Measurements from ENCODE around the gene DLK1. TPM values are rescaled to one million over a fixed set of nuclear protein-coding genes. Genes with fewer than 3 reads are reported as not detected.
A peak's percentile ranks its signal among the peaks of the same experiment; 100 is the strongest.

DLK1 gene
- total RNA-seq, 1 donor from 2014 or later = 22.8 TPM

DNA sequence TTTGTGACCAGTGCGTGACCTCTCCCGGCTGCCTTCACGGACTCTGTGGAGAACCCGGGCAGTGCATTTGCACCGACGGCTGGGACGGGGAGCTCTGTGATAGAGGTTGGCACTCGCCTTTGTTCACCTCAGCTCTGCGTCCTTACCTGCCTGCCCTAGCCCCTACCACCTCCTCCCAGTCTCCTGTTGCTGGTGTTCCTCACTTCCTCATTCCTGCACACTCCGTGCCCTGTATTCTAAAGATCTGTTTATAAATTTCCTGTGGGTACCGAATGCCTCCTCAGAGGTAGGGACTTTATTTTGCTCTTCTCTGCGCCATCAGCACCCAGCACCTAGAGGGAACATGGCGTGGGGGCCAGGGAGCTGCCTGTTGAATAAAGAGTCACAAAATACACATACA lies 2.3 kb downstream of the DLK1 start:
- DNase-seq = no peak
- intact Hi-C loops (cut with DNase I) = no loop called here
- no peak for ATAC-seq (ENCODE audit: poor library complexity)

DNA sequence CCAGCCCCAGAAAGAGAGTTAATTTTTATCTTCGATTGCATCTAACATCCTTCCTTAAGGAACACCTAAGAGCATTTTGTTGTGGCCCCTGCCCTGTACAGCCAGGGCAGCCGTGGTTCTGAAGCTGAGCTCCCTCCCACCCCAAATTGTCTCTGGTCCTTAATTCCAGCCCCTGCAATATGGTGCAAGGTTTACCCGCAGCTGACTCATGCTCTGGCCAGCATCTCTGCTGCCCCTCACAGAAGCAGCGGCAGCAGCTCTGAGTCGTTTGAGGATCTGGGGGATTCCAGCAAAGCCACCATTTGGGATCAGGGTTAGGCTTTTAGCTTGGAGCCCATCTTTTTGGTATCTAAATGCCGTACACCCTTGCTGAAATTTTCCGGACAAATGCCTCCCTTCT lies 3.3 kb downstream of the DLK1 start:
- ATAC-seq (ENCODE audit: poor library complexity) (no peak), DNase-seq (peak; percentile 9)
- intact Hi-C loops (cut with DNase I) = no loop called here

DNA sequence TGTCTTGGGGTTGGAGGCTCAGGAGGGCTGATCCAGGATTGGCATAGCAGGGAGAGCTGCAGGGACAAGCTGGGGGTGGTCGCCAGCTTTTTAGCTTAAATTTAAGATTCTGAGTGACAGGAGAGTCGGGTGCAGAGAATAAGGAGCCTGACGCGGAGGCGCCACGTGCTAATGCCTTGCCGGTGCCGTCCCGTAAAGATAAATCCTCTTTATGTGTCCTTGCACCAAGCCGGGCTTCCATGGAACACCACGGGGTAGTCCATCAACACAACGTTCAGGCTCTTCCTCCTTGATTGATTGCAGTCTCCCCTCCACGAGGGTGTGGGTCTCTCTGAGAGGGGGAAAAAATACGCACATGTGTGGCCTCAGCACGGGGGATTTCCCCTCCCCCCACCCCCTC lies 3.9 kb downstream of the DLK1 start:
- peak; percentile 17 for DNase-seq
- ATAC-seq (ENCODE audit: poor library complexity) = no peak
- intact Hi-C loops (cut with DNase I) = no loop called here

DNA sequence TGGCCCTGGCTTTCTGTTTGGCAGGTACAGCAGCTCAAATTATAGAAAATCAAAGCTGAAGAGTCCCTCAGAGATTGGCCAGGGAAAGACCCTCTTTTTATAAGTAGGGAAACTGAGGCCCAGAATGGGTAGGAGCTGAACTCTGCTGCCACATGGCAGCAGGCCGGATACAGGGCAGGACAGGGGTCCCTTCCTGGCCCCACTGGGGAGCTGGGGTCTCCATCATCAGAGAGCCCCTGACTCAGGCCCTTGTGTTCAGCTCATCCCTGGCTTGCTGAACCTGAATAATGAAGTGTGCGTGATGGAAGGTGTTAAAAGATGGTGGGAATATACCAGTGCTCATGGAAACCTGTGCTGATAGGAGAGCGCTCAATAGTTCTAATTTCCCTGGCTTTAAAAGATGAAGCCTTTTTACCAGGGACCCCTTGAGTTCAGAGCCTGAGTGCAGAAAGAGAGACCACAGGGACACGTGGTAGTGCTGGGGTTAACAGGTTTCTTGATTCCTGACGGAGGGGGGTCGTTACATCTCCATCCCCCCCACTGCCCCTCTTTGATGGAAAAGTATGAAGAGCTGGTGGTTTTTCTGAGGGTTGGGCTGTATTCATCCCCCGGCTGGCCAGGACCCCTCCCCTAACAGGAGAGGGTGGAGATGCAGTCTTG lies 4.4 kb downstream of the DLK1 start:
- intact Hi-C loops (cut with DNase I) = no loop called here
- no peak for DNase-seq
- no peak for ATAC-seq (ENCODE audit: poor library complexity)

DNA sequence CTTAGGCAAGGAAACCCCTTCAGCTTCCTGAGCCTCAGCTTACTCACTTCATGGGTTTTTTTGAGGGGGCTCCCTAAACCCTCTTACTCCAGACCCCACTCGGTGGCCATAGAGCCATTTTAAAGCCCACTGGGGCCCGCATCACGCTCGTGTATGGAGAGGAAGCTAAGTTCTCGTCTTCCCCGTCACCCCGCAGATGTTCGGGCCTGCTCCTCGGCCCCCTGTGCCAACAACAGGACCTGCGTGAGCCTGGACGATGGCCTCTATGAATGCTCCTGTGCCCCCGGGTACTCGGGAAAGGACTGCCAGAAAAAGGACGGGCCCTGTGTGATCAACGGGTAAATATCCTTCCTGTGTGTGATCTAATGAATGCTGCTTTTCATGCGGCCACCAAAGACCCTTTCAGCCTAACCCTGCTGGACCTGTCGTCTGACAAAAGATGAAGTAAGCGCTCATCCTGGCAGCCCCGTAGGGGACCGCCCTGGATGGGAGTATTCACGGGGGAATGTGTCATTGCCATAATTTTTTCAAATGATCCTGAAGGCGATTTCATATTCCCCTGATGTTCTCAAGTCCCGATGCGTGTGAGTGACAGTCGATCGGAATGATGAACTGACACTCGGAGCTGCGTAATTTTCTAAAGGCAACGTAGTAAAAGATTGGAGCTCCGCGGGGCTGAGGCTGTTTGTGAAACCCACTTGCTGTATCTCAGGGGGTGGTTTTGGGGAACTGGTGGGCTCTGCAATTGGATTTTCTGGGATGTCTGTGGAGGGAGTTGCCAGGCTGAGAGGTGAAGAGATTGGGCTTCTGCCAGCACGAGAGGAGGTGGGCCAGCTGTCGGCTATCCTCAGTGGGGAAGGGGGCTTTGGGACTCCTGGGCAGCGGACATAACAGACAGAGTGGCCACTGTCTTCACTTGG lies 5.4 kb downstream of the DLK1 start:
- ATAC-seq (ENCODE audit: poor library complexity) (no peak), DNase-seq (peak; percentile 13)
- intact Hi-C loops (cut with DNase I) = no loop called here

DNA sequence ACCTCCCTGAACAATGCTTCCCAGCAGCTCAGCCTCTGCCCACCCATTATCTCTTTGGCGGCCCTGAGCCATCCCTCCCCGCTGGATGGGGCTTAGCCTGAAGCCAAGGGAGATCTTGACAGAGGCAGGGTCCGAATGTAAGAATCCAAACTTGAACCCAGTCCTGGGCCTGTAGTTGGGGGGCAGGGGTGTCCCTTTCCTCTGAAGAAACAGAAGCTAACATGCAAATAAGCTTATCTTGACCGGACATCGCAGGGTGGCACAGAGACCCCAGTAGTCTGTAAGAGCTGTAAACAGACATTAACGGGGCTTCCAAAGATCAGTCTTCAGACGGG lies 6.0 kb downstream of the DLK1 start:
- no peak for ATAC-seq (ENCODE audit: poor library complexity)
- DNase-seq = peak; percentile 20
- intact Hi-C loops (cut with DNase I) = no loop called here

DNA sequence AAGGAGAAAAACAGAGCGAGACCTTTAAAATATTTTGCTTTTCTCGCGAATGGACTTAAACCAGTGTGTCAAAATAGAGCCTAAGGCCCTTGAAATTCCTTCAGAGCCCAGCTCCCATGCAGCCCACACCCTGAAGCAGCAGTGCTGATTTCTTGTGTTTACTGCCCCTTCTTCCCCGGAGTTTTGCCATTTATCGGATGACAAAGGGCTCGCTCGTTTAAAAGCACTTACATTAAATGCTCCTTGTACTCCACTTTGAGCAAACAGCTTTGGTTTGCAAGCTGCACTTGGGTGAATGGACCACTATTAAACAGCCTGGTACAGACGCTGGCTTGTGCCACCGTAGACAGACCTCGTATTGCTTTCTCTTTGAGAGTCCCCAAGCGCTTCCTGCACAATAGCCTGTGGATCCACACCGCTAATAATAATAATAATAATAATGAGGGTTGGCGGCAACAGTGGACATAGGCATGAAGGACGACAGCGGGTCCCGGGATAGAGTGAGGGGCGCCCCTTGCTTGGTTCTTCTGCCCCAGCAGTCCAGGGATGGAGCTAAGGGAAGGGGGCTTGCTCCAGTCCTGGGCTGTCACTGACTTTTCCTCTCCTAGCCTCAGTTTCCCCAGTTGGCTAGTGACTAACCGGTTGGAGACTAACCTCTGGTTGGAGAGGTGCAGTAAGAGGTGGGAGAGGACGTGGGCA lies 6.6 kb downstream of the DLK1 start:
- ATAC-seq (ENCODE audit: poor library complexity) = no peak

DNA sequence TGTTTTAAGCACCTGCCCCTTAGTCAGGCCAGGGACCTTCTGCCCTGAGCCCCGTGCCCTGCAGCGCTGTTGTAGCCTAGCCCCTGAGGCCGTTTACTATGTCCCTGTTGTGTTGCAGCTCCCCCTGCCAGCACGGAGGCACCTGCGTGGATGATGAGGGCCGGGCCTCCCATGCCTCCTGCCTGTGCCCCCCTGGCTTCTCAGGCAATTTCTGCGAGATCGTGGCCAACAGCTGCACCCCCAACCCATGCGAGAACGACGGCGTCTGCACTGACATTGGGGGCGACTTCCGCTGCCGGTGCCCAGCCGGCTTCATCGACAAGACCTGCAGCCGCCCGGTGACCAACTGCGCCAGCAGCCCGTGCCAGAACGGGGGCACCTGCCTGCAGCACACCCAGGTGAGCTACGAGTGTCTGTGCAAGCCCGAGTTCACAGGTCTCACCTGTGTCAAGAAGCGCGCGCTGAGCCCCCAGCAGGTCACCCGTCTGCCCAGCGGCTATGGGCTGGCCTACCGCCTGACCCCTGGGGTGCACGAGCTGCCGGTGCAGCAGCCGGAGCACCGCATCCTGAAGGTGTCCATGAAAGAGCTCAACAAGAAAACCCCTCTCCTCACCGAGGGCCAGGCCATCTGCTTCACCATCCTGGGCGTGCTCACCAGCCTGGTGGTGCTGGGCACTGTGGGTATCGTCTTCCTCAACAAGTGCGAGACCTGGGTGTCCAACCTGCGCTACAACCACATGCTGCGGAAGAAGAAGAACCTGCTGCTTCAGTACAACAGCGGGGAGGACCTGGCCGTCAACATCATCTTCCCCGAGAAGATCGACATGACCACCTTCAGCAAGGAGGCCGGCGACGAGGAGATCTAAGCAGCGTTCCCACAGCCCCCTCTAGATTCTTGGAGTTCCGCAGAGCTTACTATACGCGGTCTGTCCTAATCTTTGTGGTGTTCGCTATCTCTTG lies 7.6 kb downstream of the DLK1 start:
- ATAC-seq (ENCODE audit: poor library complexity) = no peak
- DNase-seq = peak; percentile 27
- intact Hi-C loops (cut with DNase I) = no loop called here

More for the DNA sequence above, 6.6 kb downstream of the DLK1 start:
- no peak for DNase-seq
- intact Hi-C loops (cut with DNase I) = no loop called here

DNA sequence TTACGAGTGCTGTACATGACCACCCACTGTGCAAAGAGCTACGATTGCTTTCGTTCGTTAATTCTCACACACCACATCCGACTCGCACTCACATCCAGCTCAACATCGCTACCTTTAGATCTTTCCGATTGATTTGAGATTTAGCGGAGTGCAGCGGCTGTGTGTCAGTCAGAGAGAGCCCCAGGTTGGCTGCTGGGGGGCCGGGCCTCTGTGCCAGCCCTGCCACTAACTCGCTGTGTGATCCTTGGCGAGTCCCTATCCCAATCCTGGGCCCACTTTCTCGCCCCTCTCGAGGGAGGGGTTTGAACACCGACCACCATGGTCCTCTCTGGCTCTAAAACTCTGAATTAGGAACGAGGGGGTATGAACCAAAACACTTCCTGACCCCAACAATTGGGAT lies 8.6 kb downstream of the DLK1 start:
- intact Hi-C loops (cut with DNase I) = no loop called here
- DNase-seq (peak; percentile 9), ATAC-seq (ENCODE audit: poor library complexity) (no peak)

DNA sequence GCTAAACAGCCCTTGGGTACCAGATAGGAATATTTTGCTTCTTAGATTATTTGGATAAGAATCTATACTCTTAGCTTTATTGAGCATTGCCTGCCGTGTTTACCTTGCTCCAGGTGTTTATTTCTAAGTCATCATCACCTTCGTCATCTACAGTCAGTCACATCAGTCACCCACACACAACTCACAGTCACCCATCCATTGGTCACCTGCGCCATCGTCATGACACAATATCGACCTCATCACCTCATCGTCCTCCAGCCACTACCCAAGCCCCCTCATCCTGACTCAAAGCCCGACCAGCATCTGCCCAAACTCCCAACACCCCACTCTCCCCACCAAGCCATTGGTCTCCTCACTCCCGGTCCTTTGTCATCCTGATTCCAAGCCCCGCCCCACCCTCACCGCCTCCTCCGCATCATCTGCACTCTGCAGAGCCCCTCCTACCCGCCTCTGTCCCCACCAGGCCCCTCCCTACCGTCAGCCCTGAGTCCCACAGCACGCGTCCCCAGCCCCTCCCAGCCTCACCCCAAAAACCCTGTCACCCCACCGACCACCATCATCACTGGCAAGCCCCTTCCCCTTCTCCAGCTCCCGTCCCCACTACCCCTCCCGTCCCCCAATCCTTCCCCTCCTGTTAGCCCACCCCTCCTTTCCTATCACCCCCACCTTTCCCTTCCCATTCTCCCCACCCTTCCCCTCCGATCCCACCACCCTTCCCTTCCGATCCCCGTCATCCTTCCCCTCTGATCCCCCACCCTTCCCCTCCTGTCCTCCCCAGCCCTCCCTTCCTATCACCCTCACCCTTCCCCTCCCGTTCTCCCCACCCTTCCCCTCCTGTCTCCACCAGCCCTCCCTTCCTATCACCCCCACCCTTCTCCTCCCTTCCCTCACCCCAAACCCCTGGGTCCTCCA lies 9.8 kb downstream of the DLK1 start:
- no peak for DNase-seq
- no peak for ATAC-seq (ENCODE audit: poor library complexity)
- intact Hi-C loops (cut with DNase I) = no loop called here

DNA sequence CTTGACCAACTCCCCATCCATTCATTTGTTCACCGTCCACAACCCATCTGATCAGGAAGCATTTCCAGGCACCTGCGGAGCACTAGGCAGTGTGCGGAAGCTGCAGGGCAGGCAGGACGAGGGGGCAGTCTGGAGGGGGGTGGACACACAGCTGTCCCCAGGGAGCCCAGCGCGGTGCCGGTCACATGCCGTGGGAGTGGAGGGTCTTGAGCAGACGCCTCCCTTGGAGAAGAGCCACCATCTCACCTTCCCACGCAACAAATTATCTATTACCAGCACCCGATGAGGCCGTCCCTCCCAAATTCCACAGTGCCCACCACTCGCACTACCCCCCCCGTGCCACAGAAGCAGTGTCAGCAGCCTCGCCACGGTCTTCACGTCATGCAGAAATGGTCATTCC lies 10.8 kb downstream of the DLK1 start:
- DNase-seq (no peak), ATAC-seq (ENCODE audit: poor library complexity) (no peak)
- intact Hi-C loops (cut with DNase I) = no loop called here

DNA sequence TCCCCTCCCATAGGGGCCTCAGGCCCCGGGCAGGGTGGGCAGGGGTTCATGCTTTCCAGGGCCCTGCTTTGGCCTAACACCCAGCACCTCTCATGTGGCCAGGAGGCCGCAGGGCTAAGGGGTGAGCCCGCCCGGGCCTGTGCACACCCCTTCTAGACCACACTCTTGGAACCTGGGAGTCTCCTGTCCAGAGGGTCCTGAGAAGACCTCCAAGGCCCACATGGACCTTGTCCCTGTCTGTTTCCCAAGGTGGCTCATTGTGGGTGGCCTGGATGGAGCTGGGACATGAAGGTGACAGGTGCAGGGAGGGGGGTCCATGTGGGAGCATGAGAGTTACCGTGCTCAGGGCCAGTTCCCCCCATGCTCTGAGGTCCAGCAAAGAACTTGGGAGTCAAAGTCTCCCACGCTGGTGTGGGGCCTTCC lies 11.6 kb downstream of the DLK1 start:
- intact Hi-C loops (cut with DNase I) = no loop called here
- ATAC-seq (ENCODE audit: poor library complexity) = no peak
- no peak for DNase-seq

DNA sequence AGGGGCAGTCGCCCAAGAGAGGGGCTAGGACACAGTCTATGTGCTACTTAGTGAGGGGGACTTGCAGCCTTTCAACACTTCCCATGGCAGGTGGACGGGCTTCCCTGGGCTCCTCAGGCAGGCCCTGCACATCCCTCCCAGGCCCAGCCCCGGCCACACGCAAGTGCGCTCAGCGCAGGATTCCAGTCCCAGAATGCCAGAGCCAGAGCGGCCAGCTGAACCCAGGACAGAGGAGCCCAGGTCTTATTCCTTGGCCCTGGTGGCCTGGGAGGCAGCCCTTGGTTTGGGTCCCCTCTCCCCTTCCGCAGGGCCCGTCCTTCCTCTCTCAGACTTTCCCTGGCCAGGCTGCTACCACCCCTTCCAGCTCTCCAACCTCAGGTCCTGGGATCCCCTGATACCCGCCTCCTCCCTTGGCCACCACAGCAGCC lies 12.0 kb downstream of the DLK1 start:
- intact Hi-C loops (cut with DNase I) = no loop called here
- ATAC-seq (ENCODE audit: poor library complexity) (no peak), DNase-seq (no peak)

DNA sequence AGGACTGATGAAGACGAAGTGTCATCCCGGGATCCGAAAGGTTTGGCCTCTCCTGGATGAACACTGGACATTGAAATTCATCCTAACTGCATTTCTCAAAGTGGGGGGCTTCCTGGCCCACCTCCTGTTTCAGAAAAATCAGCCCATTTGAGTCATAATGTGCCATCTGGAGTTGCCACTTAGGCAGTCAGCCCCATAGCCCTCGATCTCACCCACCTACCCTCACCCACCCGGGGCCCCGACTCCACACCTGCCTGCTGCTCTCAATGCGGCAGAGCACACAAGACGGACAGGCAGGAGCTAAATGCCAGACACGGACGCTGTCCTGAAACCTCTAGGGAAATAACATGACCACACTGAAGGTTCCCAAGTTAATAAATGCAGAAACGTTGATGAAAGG lies 12.6 kb downstream of the DLK1 start:
- intact Hi-C loops (cut with DNase I) = no loop called here
- no peak for DNase-seq
- no peak for ATAC-seq (ENCODE audit: poor library complexity)

DNA sequence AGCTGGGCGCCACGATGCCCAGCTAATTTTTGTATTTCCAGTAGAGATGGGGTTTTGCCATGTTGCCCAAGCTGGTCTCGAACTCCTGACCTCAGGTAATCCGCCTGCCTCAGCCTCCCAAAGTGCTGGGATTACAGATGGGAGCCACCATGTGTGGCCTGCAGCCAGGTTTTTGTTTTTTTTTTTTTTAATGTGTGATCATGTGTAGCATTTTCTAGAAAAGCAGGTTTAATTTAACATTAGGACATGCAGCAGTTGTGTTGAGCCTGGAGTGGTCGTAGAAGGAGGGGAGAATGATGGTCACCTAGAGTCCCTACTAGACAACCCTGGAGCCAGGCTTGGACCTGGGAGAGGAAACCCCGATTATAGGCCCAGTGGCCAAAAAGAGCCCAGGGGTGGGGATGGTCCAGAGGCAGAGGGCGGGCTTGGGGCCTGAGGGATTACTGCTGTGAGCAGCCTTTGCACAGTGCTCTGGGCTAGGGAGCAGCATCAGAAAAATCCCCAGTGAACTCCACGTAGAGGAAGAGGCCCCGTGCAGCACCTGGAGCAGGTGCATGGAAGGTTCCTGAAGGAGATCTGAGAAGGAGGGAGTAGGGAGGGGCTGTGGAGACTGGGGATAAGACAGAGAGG lies 13.6 kb downstream of the DLK1 start:
- no peak for DNase-seq
- intact Hi-C loops (cut with DNase I) = no loop called here
- no peak for ATAC-seq (ENCODE audit: poor library complexity)

DNA sequence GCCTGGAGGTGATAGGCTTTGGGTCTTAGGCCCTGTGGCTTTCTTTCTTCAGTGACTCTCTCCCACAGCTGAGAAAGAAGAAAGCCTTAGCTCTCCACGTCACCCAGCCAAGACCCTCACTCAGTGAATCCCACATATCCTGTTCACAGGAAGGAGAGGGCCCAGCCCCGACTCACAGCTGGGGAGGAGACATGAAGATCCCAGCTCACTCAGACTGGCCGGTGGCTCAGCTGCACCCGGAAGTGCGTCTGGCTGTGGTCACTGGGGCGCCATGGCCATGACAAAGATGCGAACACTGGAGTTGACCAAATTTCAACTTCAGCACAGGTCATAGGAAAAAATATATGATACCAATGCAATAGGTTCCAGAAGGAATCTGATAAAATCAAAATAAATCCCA lies 14.2 kb downstream of the DLK1 start:
- DNase-seq (no peak), ATAC-seq (ENCODE audit: poor library complexity) (no peak)
- intact Hi-C loops (cut with DNase I) = no loop called here

DNA sequence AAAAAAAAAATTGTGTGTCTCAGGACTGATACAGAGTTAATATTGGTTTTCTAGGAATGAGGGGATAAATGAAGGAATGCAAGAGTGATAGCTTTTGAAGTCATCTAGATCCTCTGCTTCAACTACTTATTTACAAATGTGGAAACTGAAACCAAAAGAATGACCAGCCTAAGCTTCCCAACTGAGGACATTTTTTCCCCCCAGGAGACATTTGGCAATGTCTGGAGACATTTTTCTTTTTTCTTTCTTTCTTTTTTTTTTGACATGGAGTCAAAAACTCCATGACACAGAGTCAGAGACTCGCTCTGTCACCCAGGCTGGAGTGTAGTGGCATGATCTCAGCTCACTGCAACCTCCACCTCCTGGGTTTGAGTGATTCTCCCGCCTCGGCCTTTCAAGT lies 15.3 kb downstream of the DLK1 start:
- intact Hi-C loops (cut with DNase I) = no loop called here
- no peak for DNase-seq
- no peak for ATAC-seq (ENCODE audit: poor library complexity)

Measured in Right ventricle myocardium superior (tissue), 1 donor.